Measurements from ENCODE around the gene RBFOX1. TPM values are rescaled to one million over a fixed set of nuclear protein-coding genes. Genes with fewer than 3 reads are reported as not detected.

The RBFOX1 gene
- total and polyA plus RNA-seq, 2 donors (not counting 1 experiment from before 2014, with no cell fraction given) = not detected

DNA sequence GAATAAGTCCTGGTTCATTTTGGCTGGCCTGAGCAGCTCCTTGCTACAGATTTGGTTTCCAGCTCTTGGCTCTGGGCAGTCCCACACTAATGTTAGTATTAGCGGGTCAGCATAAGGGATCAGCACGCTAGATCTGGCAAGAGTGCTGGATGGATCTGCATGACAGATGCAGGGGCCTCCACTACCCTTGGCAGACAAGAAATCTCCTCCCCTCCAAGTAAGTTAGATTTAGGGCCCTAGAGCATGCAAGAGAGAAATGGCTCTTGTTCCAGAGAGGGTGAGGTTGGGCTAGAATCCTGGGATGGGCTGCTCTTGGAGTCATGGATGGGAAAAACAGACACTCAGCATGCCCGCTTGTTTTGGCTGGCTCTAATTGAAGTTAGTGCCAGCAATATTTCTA lies 414.3 kb downstream of the RBFOX1 start:
- Histone ChIP-seq H3K4me3 (ENCODE audit: control extremely low read depth in 1 of 5, extremely low read depth in 1 of 5, insufficient read depth in 1 of 5, low read depth in 2 of 5, low read length in 4 of 5) (no peak overlapping the region), H3K9ac (ENCODE audit: low read length) (no peak overlapping the region), H3K27ac (ENCODE audit: low read length in 2 of 2) (no peak overlapping the region), H3K4me2 (replicated peaks; ENCODE audit: low read depth, low read length, poor library complexity, severe bottlenecking) (no peak overlapping the region), H2AFZ (ENCODE audit: insufficient read depth, low read depth, low read length, poor library complexity, severe bottlenecking) (no peak overlapping the region), H3K36me3 (replicated peaks in 1 of 2; ENCODE audit: control extremely low read depth in 1 of 2, control insufficient read depth in 1 of 2, extremely low read depth in 1 of 2, insufficient read depth in 2 of 2, low read length in 1 of 2) (no peaks in the 10 kb centered on the region), H3K27me3 (replicated peaks in 1 of 4; ENCODE audit: control extremely low read depth in 1 of 4, control insufficient read depth in 3 of 4, insufficient read depth in 4 of 4, low read length in 3 of 4) (no peaks in the 10 kb centered on the region), H4K20me1 (ENCODE audit: control insufficient read depth, insufficient read depth, low read length, poor library complexity, severe bottlenecking) (no peaks in the 10 kb centered on the region), H3K9me3 (ENCODE audit: control extremely low read depth in 1 of 3, control insufficient read depth in 2 of 3, insufficient read depth in 1 of 3, low read length in 2 of 3) (no peaks in the 10 kb centered on the region), H3K4me1 (ENCODE audit: control insufficient read depth in 2 of 2, insufficient read depth in 2 of 2, low read length in 2 of 2) (no peaks in the 10 kb centered on the region), H3K79me2 (ENCODE audit: control insufficient read depth, insufficient read depth, low read length) (no peaks in the 10 kb centered on the region)
- Mint-ChIP-seq H3K27ac (no peak overlapping the region), H3K4me3 (no peak overlapping the region), H3K9me3 (ENCODE audit: insufficient read depth) (no peaks in the 10 kb centered on the region), H3K4me1 (no peaks in the 10 kb centered on the region), H3K27me3 (no peaks in the 10 kb centered on the region)
- DNase-seq (no peak), ATAC-seq (ENCODE audit: low read depth) (no peak)
- POLR2A ChIA-PET = no interaction called here
- WGBS (ENCODE audit: insufficient coverage) = 83% methylated on average over 3 of the region's 3 CpGs
- CTCF ChIA-PET = no interaction called here
- intact Hi-C loops (cut with micrococcal nuclease) = no loop called here
- no peak for TF ChIP-seq EZH2 (IDR thresholded peaks at IDR 0.05; ENCODE audit: borderline replicate concordance, insufficient read depth, low read depth, low read length, poor library complexity, severe bottlenecking)
- no peak for TF ChIP-seq CTCF (IDR thresholded peaks at IDR 0.05)

DNA sequence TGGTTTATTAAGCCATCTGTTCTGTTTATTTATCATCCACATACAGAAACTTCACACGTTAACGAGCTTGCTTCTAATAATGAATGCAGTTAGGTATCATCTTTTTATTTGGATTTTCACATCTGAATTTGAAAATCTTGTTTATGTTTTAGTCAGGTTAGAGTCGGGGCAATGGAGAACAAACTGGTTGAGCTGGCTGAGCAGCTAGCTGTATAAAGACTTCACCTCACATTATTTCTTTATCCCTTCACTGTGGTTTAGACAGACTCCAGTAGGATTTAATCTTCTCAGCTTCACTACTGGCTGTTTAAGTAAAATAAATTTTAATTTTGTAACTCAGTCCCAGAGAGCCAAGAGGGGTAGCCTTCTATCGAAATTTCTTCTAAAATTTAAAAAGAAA lies 415.9 kb downstream of the RBFOX1 start:
- no CpG with 5 or more reads among the region's 4 CpGs for WGBS (ENCODE audit: insufficient coverage)
- no peak overlapping the region for H3K4me2 ChIP-seq (replicated peaks; ENCODE audit: low read depth, low read length, poor library complexity, severe bottlenecking)
- Mint-ChIP-seq H3K4me1 (no peaks in the 10 kb centered on the region), H3K9me3 (ENCODE audit: insufficient read depth) (no peaks in the 10 kb centered on the region), H3K27me3 (no peaks in the 10 kb centered on the region), H3K4me3 (no peak overlapping the region), H3K27ac (no peak overlapping the region)
- no peaks in the 10 kb centered on the region for H3K36me3 ChIP-seq (replicated peaks in 1 of 2; ENCODE audit: control extremely low read depth in 1 of 2, control insufficient read depth in 1 of 2, extremely low read depth in 1 of 2, insufficient read depth in 2 of 2, low read length in 1 of 2)
- H3K27me3 ChIP-seq (replicated peaks in 1 of 4; ENCODE audit: control extremely low read depth in 1 of 4, control insufficient read depth in 3 of 4, insufficient read depth in 4 of 4, low read length in 3 of 4) = no peaks in the 10 kb centered on the region
- no peak overlapping the region for H3K4me3 ChIP-seq (ENCODE audit: control extremely low read depth in 1 of 5, extremely low read depth in 1 of 5, insufficient read depth in 1 of 5, low read depth in 2 of 5, low read length in 4 of 5)
- ATAC-seq (ENCODE audit: low read depth) = no peak
- no peaks in the 10 kb centered on the region for H4K20me1 ChIP-seq (ENCODE audit: control insufficient read depth, insufficient read depth, low read length, poor library complexity, severe bottlenecking)
- no peaks in the 10 kb centered on the region for H3K9me3 ChIP-seq (ENCODE audit: control extremely low read depth in 1 of 3, control insufficient read depth in 2 of 3, insufficient read depth in 1 of 3, low read length in 2 of 3)
- CTCF ChIA-PET = no interaction called here
- H3K9ac ChIP-seq (ENCODE audit: low read length) = no peak overlapping the region
- H3K4me1 ChIP-seq (ENCODE audit: control insufficient read depth in 2 of 2, insufficient read depth in 2 of 2, low read length in 2 of 2) = no peaks in the 10 kb centered on the region
- no peak for DNase-seq
- no peak overlapping the region for H2AFZ ChIP-seq (ENCODE audit: insufficient read depth, low read depth, low read length, poor library complexity, severe bottlenecking)
- intact Hi-C loops (cut with micrococcal nuclease) = no loop called here
- no peak for TF ChIP-seq CTCF (IDR thresholded peaks at IDR 0.05)
- POLR2A ChIA-PET = no interaction called here
- no peaks in the 10 kb centered on the region for H3K79me2 ChIP-seq (ENCODE audit: control insufficient read depth, insufficient read depth, low read length)
- H3K27ac ChIP-seq (ENCODE audit: low read length in 2 of 2) = no peak overlapping the region
